Activated naive CD8-positive, alpha-beta T cell (primary cell): ENCODE results near the gene ANGPTL2.

Experiments used
- H3K27ac Mint-ChIP-seq: one replicate; pipeline ENCODE4 v1.8.0; 2021; ENCODE audit warnings: mixed read lengths
- H3K27me3 Mint-ChIP-seq: one replicate; pipeline ENCODE4 v1.8.0; 2021; ENCODE audit warnings: mixed read lengths
- H3K36me3 Mint-ChIP-seq: one replicate; pipeline ENCODE4 v1.8.0; 2021; ENCODE audit warnings: mixed read lengths
- H3K4me1 Mint-ChIP-seq: one replicate; pipeline ENCODE4 v1.8.0; 2021; ENCODE audit warnings: low read depth, mixed read lengths
- H3K4me3 Mint-ChIP-seq: one replicate; pipeline ENCODE4 v1.8.0; 2021; ENCODE audit warnings: mild to moderate bottlenecking, mixed read lengths
- H3K9me3 Mint-ChIP-seq: one replicate; pipeline ENCODE4 v1.8.0; 2021; ENCODE audit warnings: low read depth, mixed read lengths

ANGPTL2 gene

GRCh38 chr9:127144670-127145445, 22.4 kb upstream of the ANGPTL2 start:
- no peaks in the 10 kb centered on the region for H3K4me1 Mint-ChIP-seq
- no peaks in the 10 kb centered on the region for H3K27me3 Mint-ChIP-seq
- H3K9me3 Mint-ChIP-seq: no peaks in the 10 kb centered on the region
- no peak overlapping the region for H3K27ac Mint-ChIP-seq
- no peak overlapping the region for H3K4me3 Mint-ChIP-seq
- peaks cover 6% of the 10 kb centered on the region for H3K36me3 Mint-ChIP-seq

GRCh38 chr9:127143920-127144465, 21.6 kb upstream of the ANGPTL2 start:
- Mint-ChIP-seq H3K4me3 (no peak overlapping the region), H3K27me3 (no peaks in the 10 kb centered on the region), H3K4me1 (no peaks in the 10 kb centered on the region), H3K36me3 (peaks cover 6% of the 10 kb centered on the region), H3K9me3 (no peaks in the 10 kb centered on the region), H3K27ac (no peak overlapping the region)

GRCh38 chr9:127142931-127143464, 20.6 kb upstream of the ANGPTL2 start:
- no peak overlapping the region for H3K27ac Mint-ChIP-seq
- H3K4me3 Mint-ChIP-seq: no peak overlapping the region
- H3K36me3 Mint-ChIP-seq: peaks cover 6% of the 10 kb centered on the region
- no peaks in the 10 kb centered on the region for H3K9me3 Mint-ChIP-seq
- no peaks in the 10 kb centered on the region for H3K27me3 Mint-ChIP-seq
- no peaks in the 10 kb centered on the region for H3K4me1 Mint-ChIP-seq

- Mint-ChIP-seq H3K27ac (no peak overlapping the region), H3K4me1 (no peaks in the 10 kb centered on the region), H3K27me3 (no peaks in the 10 kb centered on the region), H3K4me3 (no peak overlapping the region), H3K9me3 (no peaks in the 10 kb centered on the region), H3K36me3 (peaks cover 4% of the 10 kb centered on the region)
Observed at GRCh38 chr9:127142291-127142690, 19.9 kb upstream of the ANGPTL2 start.

- H3K4me3 Mint-ChIP-seq: no peak overlapping the region
- no peaks in the 10 kb centered on the region for H3K9me3 Mint-ChIP-seq
- no peaks in the 10 kb centered on the region for H3K4me1 Mint-ChIP-seq
- H3K27ac Mint-ChIP-seq: no peak overlapping the region
- H3K27me3 Mint-ChIP-seq: no peaks in the 10 kb centered on the region
- no peaks in the 10 kb centered on the region for H3K36me3 Mint-ChIP-seq
Observed at GRCh38 chr9:127140842-127141675, 18.6 kb upstream of the ANGPTL2 start.

GRCh38 chr9:127140181-127140580, 17.7 kb upstream of the ANGPTL2 start:
- no peak overlapping the region for H3K27ac Mint-ChIP-seq
- no peaks in the 10 kb centered on the region for H3K36me3 Mint-ChIP-seq
- no peaks in the 10 kb centered on the region for H3K27me3 Mint-ChIP-seq
- H3K9me3 Mint-ChIP-seq: no peaks in the 10 kb centered on the region
- no peak overlapping the region for H3K4me3 Mint-ChIP-seq
- H3K4me1 Mint-ChIP-seq: no peaks in the 10 kb centered on the region

GRCh38 chr9:127139775-127140174, 17.3 kb upstream of the ANGPTL2 start:
- no peaks in the 10 kb centered on the region for H3K9me3 Mint-ChIP-seq
- no peaks in the 10 kb centered on the region for H3K36me3 Mint-ChIP-seq
- no peaks in the 10 kb centered on the region for H3K4me1 Mint-ChIP-seq
- H3K27me3 Mint-ChIP-seq: no peaks in the 10 kb centered on the region
- H3K27ac Mint-ChIP-seq: no peak overlapping the region
- H3K4me3 Mint-ChIP-seq: no peak overlapping the region

GRCh38 chr9:127139071-127139731, 16.8 kb upstream of the ANGPTL2 start:
- Mint-ChIP-seq H3K27me3 (no peaks in the 10 kb centered on the region), H3K9me3 (no peaks in the 10 kb centered on the region), H3K4me3 (no peak overlapping the region), H3K27ac (no peak overlapping the region), H3K36me3 (no peaks in the 10 kb centered on the region), H3K4me1 (no peaks in the 10 kb centered on the region)

- Mint-ChIP-seq H3K36me3 (no peaks in the 10 kb centered on the region), H3K4me3 (no peak overlapping the region), H3K9me3 (no peaks in the 10 kb centered on the region), H3K4me1 (no peaks in the 10 kb centered on the region), H3K27ac (no peak overlapping the region), H3K27me3 (no peaks in the 10 kb centered on the region)
Observed at GRCh38 chr9:127138444-127138843, 16.0 kb upstream of the ANGPTL2 start.

- no peaks in the 10 kb centered on the region for H3K4me1 Mint-ChIP-seq
- no peak overlapping the region for H3K27ac Mint-ChIP-seq
- H3K36me3 Mint-ChIP-seq: peaks cover under 1% of the 10 kb centered on the region
- H3K27me3 Mint-ChIP-seq: no peaks in the 10 kb centered on the region
- H3K9me3 Mint-ChIP-seq: no peaks in the 10 kb centered on the region
- H3K4me3 Mint-ChIP-seq: no peak overlapping the region
Observed at GRCh38 chr9:127137640-127138360, 15.4 kb upstream of the ANGPTL2 start.

GRCh38 chr9:127136880-127137639, 14.6 kb upstream of the ANGPTL2 start:
- no peaks in the 10 kb centered on the region for H3K4me1 Mint-ChIP-seq
- H3K4me3 Mint-ChIP-seq: no peak overlapping the region
- no peak overlapping the region for H3K27ac Mint-ChIP-seq
- H3K27me3 Mint-ChIP-seq: no peaks in the 10 kb centered on the region
- peaks cover 2% of the 10 kb centered on the region for H3K36me3 Mint-ChIP-seq
- H3K9me3 Mint-ChIP-seq: no peaks in the 10 kb centered on the region

GRCh38 chr9:127136081-127136879, 13.8 kb upstream of the ANGPTL2 start:
- Mint-ChIP-seq H3K4me3 (no peak overlapping the region), H3K4me1 (no peaks in the 10 kb centered on the region), H3K36me3 (peaks cover 2% of the 10 kb centered on the region), H3K9me3 (no peaks in the 10 kb centered on the region), H3K27me3 (no peaks in the 10 kb centered on the region), H3K27ac (no peak overlapping the region)

- Mint-ChIP-seq H3K4me1 (no peaks in the 10 kb centered on the region), H3K9me3 (no peaks in the 10 kb centered on the region), H3K4me3 (no peak overlapping the region), H3K27me3 (no peaks in the 10 kb centered on the region), H3K36me3 (peaks cover 2% of the 10 kb centered on the region), H3K27ac (no peak overlapping the region)
Observed at GRCh38 chr9:127135056-127135745, 12.8 kb upstream of the ANGPTL2 start.
